Activated gamma-delta T cell (primary cell): Measurements from ENCODE around the gene BCL2L13.
"Not testable (repeated sequence)": the region's sequence is repeated elsewhere in the genome, so short reads cannot be mapped to it uniquely, and the experiment has no call there.

ENCODE experiments used
- DNase-seq: peaks from one replicate; lab custom pipeline; 2025; lab: John Stamatoyannopoulos, UW

The BCL2L13 gene

GRCh38 chr22:17694752-17695151, 56.2 kb downstream of the BCL2L13 start:
- DNase-seq = no peak

GRCh38 chr22:17695986-17696385, 57.4 kb downstream of the BCL2L13 start:
- DNase-seq = no peak

GRCh38 chr22:17697196-17697595, 58.6 kb downstream of the BCL2L13 start:
- not testable (repeated sequence) for DNase-seq

DNA sequence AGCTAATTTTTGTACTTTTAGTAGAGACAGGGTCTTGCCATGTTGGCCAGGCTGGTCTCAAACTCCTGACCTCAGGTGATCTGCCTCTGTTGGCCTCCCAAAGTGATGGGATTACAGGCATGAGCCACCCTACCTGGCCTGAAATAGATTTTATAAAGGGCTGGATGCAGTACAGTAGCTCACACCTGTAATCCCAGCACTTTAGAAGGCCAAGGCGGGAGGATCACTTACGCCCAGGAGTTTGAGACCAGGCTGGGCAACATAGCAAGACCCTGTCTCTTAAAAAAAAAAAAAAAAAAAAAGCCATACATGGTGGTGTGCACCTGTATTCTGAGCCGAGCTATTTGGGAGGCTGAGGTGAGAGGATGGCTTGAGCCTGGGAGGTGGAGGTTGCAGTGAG, 59.7 kb downstream of the BCL2L13 start:
- DNase-seq = not testable (repeated sequence)

DNA sequence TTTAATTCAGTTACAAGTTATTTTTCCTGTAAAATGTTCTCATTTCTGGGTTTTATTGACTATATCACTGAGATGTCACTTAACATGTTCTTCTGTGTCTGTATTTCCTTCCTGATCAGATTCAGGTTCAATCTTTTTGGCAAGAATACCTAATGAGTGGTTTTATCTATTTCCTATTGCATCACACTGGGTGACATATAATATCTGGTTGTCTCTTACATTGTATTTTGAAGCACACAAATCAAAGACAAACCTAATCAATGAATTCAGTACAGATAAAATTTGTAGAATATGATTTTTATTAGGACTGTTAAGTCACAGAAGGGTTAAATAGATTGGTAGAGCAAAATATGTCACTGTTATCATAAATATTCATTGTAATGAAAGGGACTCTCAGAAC, 60.4 kb downstream of the BCL2L13 start:
- DNase-seq = no peak

- no peak for DNase-seq
These were observed 61.3 kb downstream of the BCL2L13 start for GRCh38 chr22:17699696-17700340.

DNA sequence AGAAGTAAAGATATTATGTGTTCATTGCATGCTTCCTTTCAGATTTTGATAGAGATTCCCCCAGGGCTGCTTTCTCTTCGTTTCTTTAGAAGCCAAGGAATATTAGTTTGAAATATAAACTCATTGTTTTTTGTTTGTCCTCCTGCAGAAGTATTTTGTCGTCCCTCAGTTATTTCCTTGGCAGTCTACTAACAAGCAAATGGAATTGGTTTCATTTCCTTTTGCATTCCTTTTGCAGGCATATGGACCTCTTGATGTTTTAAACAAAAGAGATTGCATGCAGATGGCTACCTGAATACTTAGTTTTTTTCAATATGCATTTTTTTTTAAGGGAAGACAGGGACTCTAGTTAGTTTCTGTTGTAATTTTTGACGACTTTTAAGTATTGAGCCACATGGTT, 62.2 kb downstream of the BCL2L13 start:
- DNase-seq = no peak

GRCh38 chr22:17703811-17704210, 65.3 kb downstream of the BCL2L13 start:
- DNase-seq = no peak

DNA sequence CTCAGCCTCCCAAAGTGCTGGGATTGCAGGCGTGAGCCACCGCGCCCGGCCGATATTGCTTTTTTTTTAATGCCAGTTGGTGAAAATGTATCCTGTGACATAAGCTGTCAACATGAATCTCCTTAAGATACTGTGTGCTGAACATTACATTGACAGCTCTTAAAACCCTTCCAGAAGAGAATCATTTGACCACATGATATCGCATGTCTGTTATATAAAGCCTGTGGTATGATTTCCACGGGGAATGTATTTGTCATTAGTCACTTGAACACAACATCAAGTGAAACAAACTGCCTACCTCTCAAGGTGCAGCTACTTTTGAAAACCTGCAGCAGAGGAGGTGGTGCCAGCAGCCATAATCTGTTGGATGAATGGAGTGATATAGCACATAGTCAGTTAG, 67.0 kb downstream of the BCL2L13 start:
- no peak for DNase-seq

DNA sequence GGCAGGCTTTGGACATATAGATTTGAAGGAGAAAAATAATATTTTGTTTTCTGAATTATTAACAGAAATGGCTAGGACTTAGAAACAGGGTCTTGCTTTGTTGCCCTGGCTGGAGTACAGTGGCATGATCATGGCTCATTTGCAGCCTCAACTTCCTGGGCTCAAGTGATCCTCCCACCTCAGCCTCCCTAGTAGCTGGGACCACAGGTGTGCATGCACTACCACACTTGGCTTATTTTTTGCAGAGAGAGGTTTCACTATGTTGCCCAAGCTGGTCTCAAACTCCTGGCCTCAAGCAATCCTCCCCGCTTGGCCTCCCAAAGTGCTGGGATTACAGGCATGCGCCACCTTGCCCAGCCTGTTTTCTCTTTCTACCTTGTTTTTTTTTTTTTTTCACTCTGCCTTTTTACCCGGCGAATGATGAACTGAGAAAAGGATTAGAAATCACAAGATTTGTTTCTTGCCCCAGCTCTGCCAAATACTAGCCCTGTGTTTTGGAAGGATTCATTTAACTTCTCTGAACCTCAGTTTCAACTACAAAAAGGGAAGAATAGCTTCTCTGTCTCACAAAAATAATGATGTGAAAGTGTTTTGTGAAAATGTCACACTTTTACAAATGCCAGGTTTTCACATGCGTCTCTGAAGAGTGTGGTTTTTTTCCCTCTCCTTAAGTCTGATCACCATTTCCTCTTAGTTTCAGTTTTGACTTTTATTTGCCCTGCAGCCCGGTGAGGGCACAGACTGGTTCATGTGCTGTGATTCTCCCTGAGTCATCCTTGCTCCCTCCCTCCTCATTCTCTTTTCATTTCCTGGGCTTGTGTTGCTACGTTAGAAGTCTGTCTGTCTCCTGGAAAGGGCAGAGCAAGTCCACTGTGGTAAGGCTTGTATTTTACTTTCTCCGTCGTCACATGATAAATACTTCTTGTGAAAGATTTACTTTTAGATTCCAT, 67.7 kb downstream of the BCL2L13 start:
- DNase-seq = no peak

DNA sequence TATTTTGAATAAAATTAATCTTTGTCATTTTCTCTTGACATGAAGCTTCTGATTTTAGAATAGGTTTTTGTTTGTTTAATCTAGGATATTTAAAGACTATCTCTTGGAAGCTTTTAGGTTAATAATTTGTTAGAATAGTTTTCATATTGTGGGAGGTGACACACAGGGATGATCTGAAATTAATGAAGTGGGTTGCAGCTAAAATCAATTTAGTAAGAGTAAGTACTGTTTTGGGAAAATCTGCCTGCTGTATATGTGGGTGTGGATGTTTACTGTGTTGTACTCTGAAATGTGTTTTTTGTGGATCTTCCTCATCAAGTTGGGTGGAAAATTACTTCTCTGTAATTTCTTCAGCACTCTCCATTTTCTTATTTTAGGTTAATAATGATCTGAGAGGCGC, 68.4 kb downstream of the BCL2L13 start:
- no peak for DNase-seq

- DNase-seq = no peak
These were observed 69.0 kb downstream of the BCL2L13 start for GRCh38 chr22:17707526-17707925.

GRCh38 chr22:17710023-17710422, 71.5 kb downstream of the BCL2L13 start:
- no peak for DNase-seq

DNA sequence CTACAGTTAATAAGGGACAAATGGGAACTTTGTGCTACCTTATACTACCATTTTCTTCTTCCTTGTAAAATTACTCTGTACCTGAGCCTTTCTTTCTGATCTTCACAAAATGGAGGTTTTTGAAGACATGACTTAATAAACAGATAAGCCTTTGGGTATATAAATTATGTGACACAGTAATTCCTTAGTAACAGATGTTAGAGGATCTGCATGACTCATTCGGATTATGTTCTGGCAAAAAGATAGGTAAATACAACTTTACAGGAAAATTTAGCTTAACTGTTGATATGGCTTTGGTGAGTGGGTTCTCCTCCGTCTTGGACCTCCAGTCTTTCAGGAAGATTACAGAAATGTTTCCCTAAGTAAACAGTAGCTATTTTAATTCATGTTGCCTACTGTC, 73.9 kb downstream of the BCL2L13 start:
- DNase-seq = no peak

DNA sequence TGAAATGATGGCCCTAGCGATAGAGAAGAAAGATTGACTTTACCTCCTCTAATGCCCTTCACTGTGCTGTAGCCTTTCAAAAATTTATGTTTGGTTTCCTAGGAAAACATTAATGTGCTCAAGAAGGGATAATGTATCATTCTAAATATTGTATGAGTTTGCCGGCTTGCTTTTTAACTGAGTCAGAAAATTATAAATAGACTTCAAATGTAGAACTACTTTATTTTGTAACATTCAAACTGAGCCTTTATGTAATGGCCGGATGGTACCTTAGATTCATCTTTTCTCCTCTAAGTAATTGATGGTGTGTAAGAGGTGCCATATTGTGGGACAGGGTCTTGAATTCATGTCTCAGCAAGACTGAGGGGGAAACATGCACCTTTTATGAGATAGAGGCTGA, 78.0 kb downstream of the BCL2L13 start:
- no peak for DNase-seq

GRCh38 chr22:17717708-17718107, 79.2 kb downstream of the BCL2L13 start:
- DNase-seq = no peak

DNA sequence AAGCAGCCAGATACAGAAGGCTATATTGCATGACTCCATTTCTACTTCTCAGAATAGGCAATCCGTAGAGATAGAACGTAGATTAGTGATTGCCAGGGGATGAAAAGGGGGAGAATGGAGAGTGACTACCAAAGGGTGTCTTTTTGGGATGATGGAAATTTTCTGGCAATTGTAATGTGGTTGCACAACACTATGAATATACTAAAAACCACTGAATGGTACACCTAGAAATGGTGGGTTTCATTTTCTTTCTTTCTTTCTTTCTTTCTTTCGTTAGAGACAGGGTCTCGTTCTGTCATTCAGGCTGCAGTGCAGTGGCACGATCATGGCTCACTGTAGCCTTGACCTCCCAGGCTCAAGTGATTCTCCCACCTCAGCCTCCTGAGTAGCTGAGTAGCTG, 81.4 kb downstream of the BCL2L13 start:
- DNase-seq = no peak

GRCh38 chr22:17724241-17724640, 85.7 kb downstream of the BCL2L13 start:
- DNase-seq = no peak

DNA sequence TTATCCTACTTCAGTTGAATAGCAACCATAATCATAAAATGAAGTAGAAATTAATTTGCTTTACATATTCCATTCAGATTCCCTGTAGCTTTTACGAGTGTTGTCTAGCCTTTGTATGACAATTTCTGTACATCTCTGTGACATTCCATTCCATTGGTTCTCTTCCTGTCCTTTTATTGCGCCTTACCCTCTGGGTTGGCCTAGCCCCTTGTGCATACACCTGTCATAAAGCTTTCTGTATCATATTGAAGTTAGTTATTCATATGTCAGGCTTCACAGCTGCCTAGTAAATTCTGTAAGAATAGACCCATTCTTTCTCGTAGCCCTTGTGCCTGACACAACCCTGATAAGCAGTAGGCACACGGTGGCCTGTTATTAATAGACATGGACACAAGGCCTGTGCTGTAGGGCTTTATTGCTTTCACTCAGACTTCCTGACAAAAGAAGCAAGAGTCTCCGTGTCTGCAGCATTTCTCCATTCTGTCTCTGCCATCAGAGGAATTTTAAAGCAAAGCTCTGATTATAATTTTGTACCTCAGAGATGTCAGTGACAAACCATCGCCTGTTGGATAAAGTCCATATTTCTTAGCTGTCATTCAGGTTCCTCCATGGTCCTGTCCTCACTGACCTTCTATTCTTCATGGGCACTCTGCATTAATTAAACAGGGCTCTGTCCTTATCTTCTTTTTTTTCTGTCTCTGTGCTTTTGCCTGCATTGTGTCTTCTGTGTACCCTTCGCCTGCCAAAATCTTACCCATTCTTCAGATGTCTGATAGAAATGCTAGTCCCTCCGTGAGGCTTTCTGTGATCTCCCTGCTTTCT, 86.3 kb downstream of the BCL2L13 start:
- no peak for DNase-seq

DNA sequence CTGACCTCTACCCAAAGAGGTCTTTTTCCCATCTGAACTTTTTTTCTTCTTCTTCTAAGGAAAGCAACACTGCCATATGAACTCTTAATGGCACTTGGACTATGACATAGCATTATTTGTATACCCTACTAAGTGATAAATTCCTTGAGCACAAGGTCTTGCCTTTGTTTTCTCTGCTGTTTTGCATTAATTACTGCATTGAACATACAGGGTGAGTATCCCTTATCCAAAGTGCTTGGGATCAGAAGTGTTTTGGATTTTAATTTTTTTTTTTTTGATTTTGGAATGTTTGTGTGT, 86.9 kb downstream of the BCL2L13 start:
- no peak for DNase-seq

GRCh38 chr22:17726006-17726927, 87.7 kb downstream of the BCL2L13 start:
- no peak for DNase-seq
